Activated CD4-positive, alpha-beta T cell treated with anti-CD3 and anti-CD28 coated beads for 36 hours (primary cell): ENCODE results near the gene TPK1. TPM values are rescaled to one million over a fixed set of nuclear protein-coding genes. Genes with fewer than 3 reads are reported as not detected.
"Not testable (repeated sequence)": the region's sequence is repeated elsewhere in the genome, so short reads cannot be mapped to it uniquely, and the experiment has no call there.

Experiments used
- ATAC-seq: fragments of 200-7000 bp; cut with Tn5 transposase; one replicate; pipeline ENCODE4 v1.10.0; 2021; ENCODE audit warnings: mild to moderate bottlenecking, moderate library complexity
- CTCF ChIA-PET: fragments of 350-600 bp; sonication (Branson Sonifier 250); formaldehyde crosslinking; loops from one replicate; lab custom pipeline; 2021; ENCODE audit warnings: antibody characterized with exemption; lab: Charles Lee
- POLR2A ChIA-PET: fragments of 350-600 bp; sonication (Branson Sonifier 250); formaldehyde crosslinking; loops from one replicate; lab custom pipeline; 2021; ENCODE audit warnings: antibody characterized with exemption, inconsistent platforms; lab: Charles Lee
- DNase-seq: peaks from one replicate; pipeline ENCODE4 v3.0.0-alpha.2; 2020
- H3K27ac Mint-ChIP-seq: one replicate; pipeline ENCODE4 v1.8.0; 2021; ENCODE audit warnings: mixed read lengths
- H3K27me3 Mint-ChIP-seq: one replicate; pipeline ENCODE4 v1.8.0; 2021; ENCODE audit warnings: mixed read lengths
- H3K36me3 Mint-ChIP-seq: one replicate; pipeline ENCODE4 v1.8.0; 2021; ENCODE audit warnings: low read depth, mixed read lengths
- H3K4me1 Mint-ChIP-seq: one replicate; pipeline ENCODE4 v1.8.0; 2021; ENCODE audit warnings: mixed read lengths
- H3K4me3 Mint-ChIP-seq: one replicate; pipeline ENCODE4 v1.8.0; 2021; ENCODE audit warnings: mild to moderate bottlenecking, moderate library complexity, mixed read lengths
- H3K9me3 Mint-ChIP-seq: one replicate; pipeline ENCODE4 v1.8.0; 2021; ENCODE audit warnings: low read depth, mixed read lengths
- intact Hi-C, 2 experiments: fragments of 100-400 bp; cut with DNase I in 1 of 2; cut with micrococcal nuclease in 1 of 2; formaldehyde crosslinking; loops; one replicate each; pipeline versions ENCODE4 v1.14.2 to v1.15.1; 2022 to 2024; cut with DNase I, micrococcal nuclease
- total RNA-seq, 2 experiments: library from RNA; stranded (reverse); gene quantifications; one replicate each; pipeline ENCODE4 v1.2.3, GENCODE V29; 2021

Gene TPK1
- total RNA-seq, 2 experiments from 2014 or later = 16.5 to 16.6 TPM

GRCh38 chr7:144780071-144780608 lies 55.7 kb downstream of the TPK1 start:
- POLR2A ChIA-PET = no interaction called here
- H3K4me1 Mint-ChIP-seq = peaks cover 40% of the 10 kb centered on the region
- intact Hi-C loops = no loop called here
- H3K4me3 Mint-ChIP-seq = no peak overlapping the region
- H3K36me3 Mint-ChIP-seq = no peaks in the 10 kb centered on the region
- H3K27me3 Mint-ChIP-seq = no peaks in the 10 kb centered on the region
- DNase-seq (no peak), ATAC-seq (peak; percentile 24)
- CTCF ChIA-PET = interaction anchor here (1.0 kb wide), 1 partner anchor 24 kb away, joined by 3 read pairs; no protein-coding TSS in a partner anchor
- H3K27ac Mint-ChIP-seq = no peak overlapping the region
- H3K9me3 Mint-ChIP-seq = no peaks in the 10 kb centered on the region

GRCh38 chr7:144777889-144778288 lies 58.0 kb downstream of the TPK1 start:
- H3K36me3 Mint-ChIP-seq, H3K27me3 Mint-ChIP-seq, DNase-seq, ATAC-seq, H3K27ac Mint-ChIP-seq, POLR2A ChIA-PET, H3K4me3 Mint-ChIP-seq, H3K9me3 Mint-ChIP-seq, CTCF ChIA-PET, intact Hi-C loops: not testable (repeated sequence)
- peaks cover 38% of the 10 kb centered on the region for H3K4me1 Mint-ChIP-seq

GRCh38 chr7:144777005-144777839 lies 58.6 kb downstream of the TPK1 start:
- peaks cover 35% of the 10 kb centered on the region for H3K4me1 Mint-ChIP-seq
- peak; percentile 42 for ATAC-seq
- no peaks in the 10 kb centered on the region for H3K9me3 Mint-ChIP-seq
- intact Hi-C loops = no loop called here
- no peak overlapping the region for H3K27ac Mint-ChIP-seq
- no peak overlapping the region for H3K4me3 Mint-ChIP-seq
- H3K27me3 Mint-ChIP-seq = no peaks in the 10 kb centered on the region
- CTCF ChIA-PET = no interaction called here
- H3K36me3 Mint-ChIP-seq = no peaks in the 10 kb centered on the region
- POLR2A ChIA-PET = no interaction called here
- DNase-seq = no peak

- ChIA-PET CTCF (no interaction called here), POLR2A (interaction anchor here (0.5 kb wide), 1 partner anchor 239 kb away, joined by 10 read pairs; no protein-coding TSS in a partner anchor)
- Mint-ChIP-seq H3K27ac (no peak overlapping the region), H3K27me3 (no peaks in the 10 kb centered on the region), H3K9me3 (no peaks in the 10 kb centered on the region), H3K4me3 (no peak overlapping the region), H3K4me1 (peaks cover 32% of the 10 kb centered on the region), H3K36me3 (no peaks in the 10 kb centered on the region)
- intact Hi-C loops = no loop called here
- no peak for ATAC-seq
- DNase-seq = no peak
Measured at GRCh38 chr7:144776447-144776846, 59.4 kb downstream of the TPK1 start.

GRCh38 chr7:144775749-144776148 lies 60.1 kb downstream of the TPK1 start:
- Mint-ChIP-seq H3K27me3 (no peaks in the 10 kb centered on the region), H3K27ac (no peak overlapping the region), H3K4me1 (peaks cover 38% of the 10 kb centered on the region), H3K9me3 (no peaks in the 10 kb centered on the region), H3K36me3 (no peaks in the 10 kb centered on the region), H3K4me3 (no peak overlapping the region)
- no peak for DNase-seq
- POLR2A ChIA-PET = no interaction called here
- intact Hi-C loops = no loop called here
- ATAC-seq = no peak
- CTCF ChIA-PET = no interaction called here

GRCh38 chr7:144771927-144772326 lies 63.9 kb downstream of the TPK1 start:
- POLR2A ChIA-PET = no interaction called here
- DNase-seq = no peak
- Mint-ChIP-seq H3K36me3 (no peaks in the 10 kb centered on the region), H3K4me1 (peaks cover 23% of the 10 kb centered on the region), H3K9me3 (no peaks in the 10 kb centered on the region), H3K27me3 (no peaks in the 10 kb centered on the region), H3K4me3 (no peak overlapping the region), H3K27ac (no peak overlapping the region)
- intact Hi-C loops = no loop called here
- CTCF ChIA-PET = interaction anchor here (1.6 kb wide), 1 partner anchor 33 kb away, joined by 5 read pairs; no protein-coding TSS in a partner anchor
- no peak for ATAC-seq

GRCh38 chr7:144771174-144771573 lies 64.7 kb downstream of the TPK1 start:
- Mint-ChIP-seq H3K4me1 (peaks cover 18% of the 10 kb centered on the region), H3K4me3 (no peak overlapping the region), H3K27me3 (no peaks in the 10 kb centered on the region), H3K27ac (no peak overlapping the region), H3K9me3 (no peaks in the 10 kb centered on the region), H3K36me3 (no peaks in the 10 kb centered on the region)
- no peak for DNase-seq
- CTCF ChIA-PET = interaction anchor here (1.0 to 1.6 kb wide), 2 partner anchors 18 to 32 kb away, joined by 3 to 5 read pairs; no protein-coding TSS in a partner anchor
- intact Hi-C loops = no loop called here
- POLR2A ChIA-PET = no interaction called here
- ATAC-seq = no peak

GRCh38 chr7:144769352-144769751 lies 66.5 kb downstream of the TPK1 start:
- peaks cover 8% of the 10 kb centered on the region for H3K4me1 Mint-ChIP-seq
- no peaks in the 10 kb centered on the region for H3K36me3 Mint-ChIP-seq
- ATAC-seq = no peak
- ChIA-PET POLR2A (no interaction called here), CTCF (interaction anchor here (0.6 to 1.0 kb wide), 3 partner anchors 18 to 170 kb away, joined by 3 to 4 read pairs (median 3); no protein-coding TSS in a partner anchor)
- H3K27me3 Mint-ChIP-seq = no peaks in the 10 kb centered on the region
- H3K27ac Mint-ChIP-seq = no peak overlapping the region
- H3K9me3 Mint-ChIP-seq = no peaks in the 10 kb centered on the region
- no peak for DNase-seq
- intact Hi-C loops = no loop called here
- no peak overlapping the region for H3K4me3 Mint-ChIP-seq

- ATAC-seq (no peak), DNase-seq (no peak)
- Mint-ChIP-seq H3K9me3 (no peaks in the 10 kb centered on the region), H3K27me3 (no peaks in the 10 kb centered on the region), H3K4me1 (peaks cover 8% of the 10 kb centered on the region), H3K27ac (no peak overlapping the region), H3K36me3 (peaks cover 4% of the 10 kb centered on the region), H3K4me3 (no peak overlapping the region)
- POLR2A ChIA-PET = no interaction called here
- CTCF ChIA-PET = interaction anchor here (1.0 kb wide), 1 partner anchor 32 kb away, joined by 4 read pairs; no protein-coding TSS in a partner anchor
- intact Hi-C loops = no loop called here
Measured at GRCh38 chr7:144768633-144769032, 67.2 kb downstream of the TPK1 start.

GRCh38 chr7:144763291-144763690 lies 72.6 kb downstream of the TPK1 start:
- Mint-ChIP-seq H3K27me3 (no peaks in the 10 kb centered on the region), H3K4me3 (no peak overlapping the region), H3K4me1 (no peaks in the 10 kb centered on the region), H3K36me3 (peaks cover 21% of the 10 kb centered on the region), H3K9me3 (no peaks in the 10 kb centered on the region), H3K27ac (no peak overlapping the region)
- ATAC-seq (no peak), DNase-seq (no peak)
- CTCF ChIA-PET = no interaction called here
- POLR2A ChIA-PET = no interaction called here
- intact Hi-C loops = no loop called here

- H3K9me3 Mint-ChIP-seq = no peaks in the 10 kb centered on the region
- ChIA-PET CTCF (no interaction called here), POLR2A (no interaction called here)
- DNase-seq (no peak), ATAC-seq (no peak)
- no peak overlapping the region for H3K4me3 Mint-ChIP-seq
- peaks cover 22% of the 10 kb centered on the region for H3K36me3 Mint-ChIP-seq
- no peak overlapping the region for H3K27ac Mint-ChIP-seq
- no peaks in the 10 kb centered on the region for H3K4me1 Mint-ChIP-seq
- intact Hi-C loops = no loop called here
- H3K27me3 Mint-ChIP-seq = no peaks in the 10 kb centered on the region
Measured at GRCh38 chr7:144762853-144763252, 73.0 kb downstream of the TPK1 start.

- DNase-seq = no peak
- POLR2A ChIA-PET = no interaction called here
- H3K27me3 Mint-ChIP-seq = no peaks in the 10 kb centered on the region
Measured at GRCh38 chr7:144761493-144761892, 74.4 kb downstream of the TPK1 start.

More at GRCh38 chr7:144761493-144761892, 74.4 kb downstream of the TPK1 start:
- Mint-ChIP-seq H3K27ac (no peak overlapping the region), H3K4me3 (no peak overlapping the region), H3K9me3 (no peaks in the 10 kb centered on the region), H3K4me1 (no peaks in the 10 kb centered on the region), H3K36me3 (peaks cover 32% of the 10 kb centered on the region)
- no peak for ATAC-seq
- intact Hi-C loops = no loop called here
- CTCF ChIA-PET = no interaction called here
